A673 (cell line): Measurements from ENCODE around the gene SPAG8.

Experiments used
- CTCF ChIP-seq: fragments of 300-800, 200-600 bp; sonication (generic); conservative IDR thresholded peaks from 2 replicates; pipeline ENCODE4 v1.5.1; 2017; ENCODE audit warnings: low read depth, mild to moderate bottlenecking, antibody characterized with exemption, low read length, moderate library complexity, mixed read lengths
- EZH2 ChIP-seq: fragments of 200-600 bp; sonication (generic); IDR thresholded peaks from 2 replicates; pipeline ENCODE4 v1.6.1; 2017; ENCODE audit warnings: borderline replicate concordance, low read depth, mild to moderate bottlenecking, mixed read lengths, antibody characterized with exemption, low read length; ENCODE audit not compliant: poor library complexity, severe bottlenecking

- no peak for TF ChIP-seq CTCF
- TF ChIP-seq EZH2: no peak
These were observed 30.7 kb upstream of the SPAG8 start for GRCh38 chr9:35842795-35843194.
